Right atrium auricular region (tissue), 2 donors: ENCODE data around the gene KIRREL3. TPM values are rescaled to one million over a fixed set of nuclear protein-coding genes. Genes with fewer than 3 reads are reported as not detected.
A peak's percentile ranks its signal among the peaks of the same experiment; 100 is the strongest.

ENCODE experiments used
- DNase-seq: peaks from one replicate; pipeline ENCODE4 v3.0.0-alpha.2; 2019; ENCODE audit warnings: low spot score
- H3K27ac ChIP-seq, 2 donors: fragments of 200-600 bp; sonication (generic); 1 replicate in 1 of 2; 2 replicates in 1 of 2; pipeline ENCODE4 v1.5.1; 2016 to 2019
- H3K27me3 ChIP-seq, 2 donors: fragments of 200-600 bp; sonication (generic); one replicate each; pipeline versions ENCODE4 v1.5.1 to v1.6.0; 2017 to 2019
- H3K36me3 ChIP-seq: fragments of 200-600 bp; sonication (generic); one replicate; pipeline ENCODE4 v1.5.1; 2016
- H3K4me1 ChIP-seq, 2 donors: fragments of 200-600 bp; sonication (generic); one replicate each; pipeline versions ENCODE4 v1.5.1 to v1.6.0; 2017 to 2019
- H3K4me3 ChIP-seq, 2 donors: fragments of 200-600 bp; sonication (generic); 1 replicate in 1 of 2; 2 replicates in 1 of 2; pipeline ENCODE4 v1.5.1; 2017 to 2019; ENCODE audit warnings: mild to moderate bottlenecking in 1 of 2, moderate library complexity in 1 of 2
- H3K9me3 ChIP-seq, 2 donors: fragments of 200-600 bp; sonication (generic); one replicate each; pipeline ENCODE4 v1.5.1; 2019
- CTCF ChIP-seq, 2 donors: fragments of 200-600 bp; sonication (generic); IDR thresholded peaks; one replicate each; pipeline ENCODE4 v1.5.1; 2019; ENCODE audit warnings: antibody characterized with exemption in 2 of 2
- total RNA-seq, 2 donors: library from RNA; depleted of rRNA; stranded (reverse); fragments of >200 nt; gene quantifications; one replicate each; pipeline ENCODE4 v1.1.0, GENCODE V29; 2016

The KIRREL3 gene
- total RNA-seq, 2 donors from 2014 or later = 0.51 to 0.74 TPM

DNA sequence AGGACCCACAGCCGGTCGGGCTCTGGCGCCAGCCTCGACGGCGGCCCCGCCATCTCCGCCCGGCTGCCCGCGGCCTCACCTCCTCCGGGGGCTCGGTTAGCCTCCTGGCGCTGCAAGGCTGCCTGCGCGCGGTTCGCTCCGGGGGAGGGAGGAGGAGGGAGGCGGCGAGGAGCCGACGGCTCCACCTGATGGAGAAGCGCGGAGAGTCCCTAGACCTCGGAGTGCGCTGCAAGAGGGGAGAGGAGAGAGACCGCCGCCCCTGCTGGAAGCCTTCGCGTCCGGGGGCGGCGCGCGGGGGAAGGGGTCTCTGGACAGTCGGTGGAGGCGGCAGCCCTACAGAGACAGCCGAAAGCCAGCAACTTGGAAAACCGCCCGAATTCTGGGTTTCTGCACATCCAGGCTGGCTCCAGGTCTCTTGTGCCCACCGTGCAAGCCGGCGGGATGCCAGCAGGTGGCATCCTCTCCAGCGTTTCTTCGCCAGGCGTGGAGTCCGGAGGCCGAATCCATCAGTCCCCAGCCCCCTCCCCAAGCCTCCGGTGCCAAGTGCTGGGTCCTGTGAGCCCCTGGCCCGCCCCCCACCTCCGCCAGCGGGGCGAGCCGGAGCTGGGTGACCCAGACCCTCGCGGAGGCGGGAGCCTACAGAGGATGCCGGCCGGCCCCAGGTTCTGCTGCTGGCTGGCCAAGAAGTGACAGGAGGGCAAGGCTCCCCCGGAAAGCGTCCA is 2.9 kb upstream of the KIRREL3 start:
- DNase-seq = no peak
- TF ChIP-seq CTCF (IDR thresholded peaks at IDR 0.05) = peak in 1 of 2 donors; percentile 51
- no peak overlapping the region for H3K27ac ChIP-seq
- no peaks in the 10 kb centered on the region for H3K9me3 ChIP-seq
- no peaks in the 10 kb centered on the region for H3K36me3 ChIP-seq
- peak overlapping the region in 1 of 2 donors; percentile 40 for H3K4me3 ChIP-seq
- peaks cover 0 to 23% of the 10 kb centered on the region in 2 donors for H3K4me1 ChIP-seq
- peaks cover 0 to 11% of the 10 kb centered on the region in 2 donors for H3K27me3 ChIP-seq

DNA sequence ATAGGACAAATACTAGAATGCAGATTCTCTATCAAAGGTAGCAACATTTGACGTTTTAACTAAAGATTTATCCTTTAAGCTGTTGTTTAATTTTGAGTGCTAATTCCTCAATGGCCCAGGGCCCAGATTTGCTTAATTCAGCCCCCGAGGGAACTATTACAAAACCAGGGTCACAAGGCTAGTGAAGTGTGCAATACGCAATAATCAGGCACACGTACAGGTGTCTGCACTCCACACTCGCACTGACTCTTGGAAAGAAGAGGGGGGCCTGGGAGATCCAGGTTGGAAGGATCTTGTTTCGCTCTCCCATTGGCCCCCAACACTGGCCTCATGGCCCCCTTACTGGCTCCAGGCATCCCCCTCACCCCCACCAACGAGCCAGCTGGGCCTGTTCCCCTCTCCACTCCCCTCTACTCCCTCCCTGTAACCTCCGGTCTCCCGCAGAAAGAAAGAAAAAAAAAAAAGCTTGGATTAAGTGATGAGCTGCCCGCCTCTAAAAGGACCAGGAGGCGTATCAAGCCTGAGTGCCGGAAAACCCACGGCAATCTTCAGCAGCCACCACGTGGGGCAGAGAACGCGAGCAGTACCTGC is 2.2 kb upstream of the KIRREL3 start:
- Histone ChIP-seq H3K9me3 (no peaks in the 10 kb centered on the region), H3K27ac (no peak overlapping the region), H3K4me1 (peaks cover 0 to 23% of the 10 kb centered on the region in 2 donors), H3K36me3 (no peaks in the 10 kb centered on the region), H3K4me3 (peak overlapping the region in 1 of 2 donors; percentile 40), H3K27me3 (peaks cover 0 to 11% of the 10 kb centered on the region in 2 donors)
- no peak for TF ChIP-seq CTCF (IDR thresholded peaks at IDR 0.05)
- no peak for DNase-seq

GRCh38 chr11:127000981-127001380 is 411 bp upstream of the KIRREL3 start:
- no peaks in the 10 kb centered on the region for H3K9me3 ChIP-seq
- no peak overlapping the region for H3K27ac ChIP-seq
- DNase-seq = no peak
- peaks cover 0 to 23% of the 10 kb centered on the region in 2 donors for H3K4me1 ChIP-seq
- H3K4me3 ChIP-seq = peak overlapping the region; percentile 32 to 41
- H3K27me3 ChIP-seq = peaks cover 0 to 11% of the 10 kb centered on the region in 2 donors
- TF ChIP-seq CTCF (IDR thresholded peaks at IDR 0.05) = no peak
- no peaks in the 10 kb centered on the region for H3K36me3 ChIP-seq

GRCh38 chr11:126999366-126999765 is 1.2 kb downstream of the KIRREL3 start:
- TF ChIP-seq CTCF (IDR thresholded peaks at IDR 0.05) = no peak
- peak overlapping the region in 1 of 2 donors; percentile 41 for H3K4me3 ChIP-seq
- no peak overlapping the region for H3K27ac ChIP-seq
- no peaks in the 10 kb centered on the region for H3K9me3 ChIP-seq
- no peak for DNase-seq
- peaks cover 0 to 11% of the 10 kb centered on the region in 2 donors for H3K27me3 ChIP-seq
- H3K4me1 ChIP-seq = peaks cover 0 to 23% of the 10 kb centered on the region in 2 donors
- no peaks in the 10 kb centered on the region for H3K36me3 ChIP-seq

DNA sequence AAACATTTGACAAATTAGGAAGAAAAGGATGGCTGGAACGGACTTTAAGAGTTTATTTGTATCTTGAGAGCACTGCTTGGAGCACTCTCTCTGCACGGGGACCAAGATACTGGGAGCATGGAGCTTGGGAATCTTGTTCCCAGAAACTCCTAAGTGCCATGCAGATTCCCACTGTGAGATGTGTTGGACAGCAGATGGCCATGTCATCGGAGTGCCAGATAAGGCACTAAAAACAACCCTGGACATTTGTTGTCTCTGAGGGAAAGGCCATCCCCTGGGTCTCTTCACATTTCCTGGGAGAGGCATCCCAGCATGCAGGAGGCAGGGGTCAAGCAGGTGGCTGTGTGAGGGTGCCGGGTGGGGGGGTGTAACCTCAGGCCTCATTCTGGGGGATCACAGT is 2.9 kb downstream of the KIRREL3 start:
- H3K27me3 ChIP-seq = no peaks in the 10 kb centered on the region
- TF ChIP-seq CTCF (IDR thresholded peaks at IDR 0.05) = no peak
- no peak overlapping the region for H3K27ac ChIP-seq
- DNase-seq = no peak
- H3K4me3 ChIP-seq = no peak overlapping the region
- no peaks in the 10 kb centered on the region for H3K9me3 ChIP-seq
- no peaks in the 10 kb centered on the region for H3K36me3 ChIP-seq
- H3K4me1 ChIP-seq = peaks cover 0 to 11% of the 10 kb centered on the region in 2 donors
